ENCODE data around the gene FCN2.

FCN2 gene

DNA sequence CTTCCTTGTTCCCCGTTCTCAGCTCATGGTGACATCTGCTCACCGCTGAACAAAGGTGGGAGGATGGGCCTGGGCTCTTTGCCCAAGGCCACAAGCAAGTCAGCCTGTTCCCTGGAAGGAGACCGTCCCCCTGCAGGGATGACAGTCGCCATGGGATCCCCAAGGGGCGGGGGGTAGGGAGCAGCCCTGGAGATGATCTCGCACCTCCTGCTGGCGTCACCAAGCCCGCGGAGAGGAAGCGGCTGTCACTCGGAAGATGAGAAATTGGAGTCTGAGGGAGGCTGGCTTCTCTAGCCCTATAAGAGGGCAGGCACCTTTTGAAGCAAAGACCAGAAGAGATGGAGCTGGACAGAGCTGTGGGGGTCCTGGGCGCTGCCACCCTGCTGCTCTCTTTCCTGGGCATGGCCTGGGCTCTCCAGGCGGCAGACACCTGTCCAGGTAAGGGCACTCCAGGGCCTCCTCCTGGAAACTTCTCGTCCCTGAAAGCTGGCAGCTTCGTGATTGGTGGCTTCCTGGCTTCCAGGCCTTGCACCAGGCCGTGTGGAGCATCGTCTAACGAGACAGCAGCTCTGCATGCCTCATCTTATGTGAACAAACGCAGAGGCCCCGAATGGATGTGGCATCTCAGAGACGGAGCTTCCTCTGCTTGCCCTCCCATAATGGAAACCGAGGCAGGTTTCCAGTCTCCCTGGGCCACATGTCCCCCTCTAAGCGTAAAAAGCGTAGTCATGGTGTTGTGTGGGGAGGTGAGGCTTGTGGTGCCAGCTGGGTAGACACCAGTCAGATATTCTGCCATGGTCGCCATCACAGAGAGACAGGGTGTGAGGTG lies at the start of gene FCN2:
Gene FCN2, plus strand, starts transcription at position 327 of the 829 bp plus-strand sequence. Its CDS starts 12 bp downstream, at position 339.
- Histone ChIP-seq H3K27me3 (ENCODE audit: control insufficient read depth in 1 of 2, insufficient read depth in 2 of 2, low read length in 2 of 2) (peaks cover 0 to 4% of the 10 kb centered on the region in 2 donors), H3K9ac (ENCODE audit: low read length) (no peak within 1 kb of the TSS), H3K36me3 (ENCODE audit: insufficient read depth, low read length) (no peaks in the 10 kb centered on the region), H3K4me1 (ENCODE audit: insufficient read depth, low read length) (no peaks in the 10 kb centered on the region), H3K9me3 (ENCODE audit: low read length) (no peaks in the 10 kb centered on the region), H3K27ac (ENCODE audit: low read depth, low read length) (no peak within 1 kb of the TSS), H3K4me3 (ENCODE audit: low read depth in 1 of 2, low read length in 2 of 2) (no peak within 1 kb of the TSS)

DNA sequence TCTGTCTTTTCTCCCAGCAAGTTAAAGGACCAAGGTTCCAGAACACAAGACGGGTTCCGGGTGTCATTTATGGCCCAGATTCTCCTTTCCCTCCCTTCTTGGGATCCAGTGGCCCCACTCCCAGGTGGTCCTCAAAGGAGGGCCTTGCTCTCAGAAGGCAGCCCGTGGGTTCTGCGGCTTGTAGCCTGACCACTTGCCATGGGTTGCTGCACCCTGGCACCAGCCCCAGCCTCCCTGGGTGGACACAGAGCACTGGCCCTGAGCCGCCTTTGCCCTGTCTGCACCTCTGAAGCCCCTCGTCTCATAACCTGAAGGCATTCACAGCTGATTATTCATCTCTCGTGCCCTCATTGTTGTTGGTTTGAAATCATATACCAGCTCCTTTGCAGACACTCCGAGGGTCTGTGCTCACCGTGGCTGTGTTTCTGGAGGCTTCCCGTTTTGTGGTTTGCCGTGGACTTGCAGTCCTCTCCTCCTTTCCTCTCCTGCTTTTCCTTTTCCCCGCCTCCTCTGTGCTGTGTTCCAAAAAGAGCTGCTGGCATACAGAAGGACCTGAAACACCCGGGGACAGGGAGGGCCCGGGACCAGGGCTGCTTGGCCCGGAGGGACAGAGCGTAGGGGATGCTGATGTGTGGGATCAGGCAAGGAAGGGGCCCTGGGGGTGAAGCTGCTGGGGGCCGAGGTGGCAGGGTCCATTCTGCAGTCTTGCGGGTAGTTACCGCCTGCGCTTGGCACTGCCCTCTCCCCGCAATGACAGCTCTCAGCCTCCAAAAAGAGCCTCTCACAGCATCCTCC lies 49.5 kb upstream of the FCN2 start:
- peaks cover 49% of the 10 kb centered on the region for H3K36me3 ChIP-seq (ENCODE audit: insufficient read depth, low read length)
- no peaks in the 10 kb centered on the region for H3K4me1 ChIP-seq (ENCODE audit: insufficient read depth, low read length)
- H3K9ac ChIP-seq (ENCODE audit: low read length): no peak overlapping the region
- H3K27ac ChIP-seq (ENCODE audit: low read depth, low read length): no peak overlapping the region
- no peaks in the 10 kb centered on the region for H3K9me3 ChIP-seq (ENCODE audit: low read length)
- H3K27me3 ChIP-seq (ENCODE audit: control insufficient read depth in 1 of 2, insufficient read depth in 2 of 2, low read length in 2 of 2): no peaks in the 10 kb centered on the region
- H3K4me3 ChIP-seq (ENCODE audit: low read depth in 1 of 2, low read length in 2 of 2): no peak overlapping the region

DNA sequence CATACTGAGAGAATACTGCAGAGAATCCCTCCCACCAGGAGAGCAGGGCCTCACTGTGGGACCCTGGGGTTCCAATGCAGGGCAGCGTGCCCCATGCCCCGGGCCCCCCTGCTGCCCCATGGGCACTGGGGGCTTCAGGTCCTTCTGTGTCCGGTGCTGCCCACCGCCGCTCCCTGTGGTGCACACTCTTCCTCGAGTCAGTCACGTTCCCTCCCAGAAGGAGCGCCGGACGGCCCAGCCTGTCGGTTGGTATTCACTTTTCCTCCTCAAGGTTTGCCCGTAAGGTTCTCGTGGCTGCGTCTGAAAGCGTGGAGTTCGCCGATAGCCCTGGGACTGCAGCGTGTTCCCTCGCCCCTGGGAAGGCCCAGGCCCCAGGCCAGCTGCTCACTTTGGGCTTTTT lies 48.1 kb upstream of the FCN2 start:
- Histone ChIP-seq H3K9ac (ENCODE audit: low read length) (no peak overlapping the region), H3K27ac (ENCODE audit: low read depth, low read length) (no peak overlapping the region), H3K36me3 (ENCODE audit: insufficient read depth, low read length) (peaks cover 57% of the 10 kb centered on the region), H3K9me3 (ENCODE audit: low read length) (no peaks in the 10 kb centered on the region), H3K27me3 (ENCODE audit: control insufficient read depth in 1 of 2, insufficient read depth in 2 of 2, low read length in 2 of 2) (no peaks in the 10 kb centered on the region), H3K4me1 (ENCODE audit: insufficient read depth, low read length) (no peaks in the 10 kb centered on the region), H3K4me3 (ENCODE audit: low read depth in 1 of 2, low read length in 2 of 2) (no peak overlapping the region)

DNA sequence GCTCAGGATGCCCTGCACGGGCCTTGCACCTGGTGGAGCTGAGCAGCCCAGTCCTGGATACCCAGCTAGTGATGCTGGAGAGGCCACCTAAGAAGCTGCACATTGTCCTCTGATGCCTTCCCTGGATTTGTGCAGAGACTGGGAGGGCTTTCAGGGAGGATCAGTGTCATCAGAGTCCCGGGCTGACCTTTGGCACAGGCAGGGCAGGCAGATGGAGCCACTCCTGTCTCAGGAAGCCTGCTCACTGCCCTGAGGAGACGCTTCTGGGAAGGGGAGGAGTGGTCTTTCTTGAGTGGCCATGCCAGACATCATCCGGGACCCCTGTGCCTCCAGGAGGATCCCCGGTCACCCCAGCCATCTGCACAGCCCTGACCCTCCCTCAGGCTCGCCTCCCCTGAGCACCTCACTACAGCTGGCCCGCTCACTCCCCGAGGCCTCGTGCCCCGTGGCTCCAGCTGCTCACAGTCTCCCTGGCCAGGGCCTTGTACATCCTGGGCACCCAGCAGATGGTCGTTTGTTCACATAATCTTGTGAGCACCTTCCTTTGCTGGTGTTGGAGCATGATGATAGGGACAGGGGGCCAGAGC lies 47.2 kb upstream of the FCN2 start:
- H3K4me1 ChIP-seq (ENCODE audit: insufficient read depth, low read length): no peaks in the 10 kb centered on the region
- H3K9ac ChIP-seq (ENCODE audit: low read length): no peak overlapping the region
- no peak overlapping the region for H3K4me3 ChIP-seq (ENCODE audit: low read depth in 1 of 2, low read length in 2 of 2)
- no peaks in the 10 kb centered on the region for H3K27me3 ChIP-seq (ENCODE audit: control insufficient read depth in 1 of 2, insufficient read depth in 2 of 2, low read length in 2 of 2)
- H3K27ac ChIP-seq (ENCODE audit: low read depth, low read length): no peak overlapping the region
- peaks cover 61% of the 10 kb centered on the region for H3K36me3 ChIP-seq (ENCODE audit: insufficient read depth, low read length)
- no peaks in the 10 kb centered on the region for H3K9me3 ChIP-seq (ENCODE audit: low read length)

DNA sequence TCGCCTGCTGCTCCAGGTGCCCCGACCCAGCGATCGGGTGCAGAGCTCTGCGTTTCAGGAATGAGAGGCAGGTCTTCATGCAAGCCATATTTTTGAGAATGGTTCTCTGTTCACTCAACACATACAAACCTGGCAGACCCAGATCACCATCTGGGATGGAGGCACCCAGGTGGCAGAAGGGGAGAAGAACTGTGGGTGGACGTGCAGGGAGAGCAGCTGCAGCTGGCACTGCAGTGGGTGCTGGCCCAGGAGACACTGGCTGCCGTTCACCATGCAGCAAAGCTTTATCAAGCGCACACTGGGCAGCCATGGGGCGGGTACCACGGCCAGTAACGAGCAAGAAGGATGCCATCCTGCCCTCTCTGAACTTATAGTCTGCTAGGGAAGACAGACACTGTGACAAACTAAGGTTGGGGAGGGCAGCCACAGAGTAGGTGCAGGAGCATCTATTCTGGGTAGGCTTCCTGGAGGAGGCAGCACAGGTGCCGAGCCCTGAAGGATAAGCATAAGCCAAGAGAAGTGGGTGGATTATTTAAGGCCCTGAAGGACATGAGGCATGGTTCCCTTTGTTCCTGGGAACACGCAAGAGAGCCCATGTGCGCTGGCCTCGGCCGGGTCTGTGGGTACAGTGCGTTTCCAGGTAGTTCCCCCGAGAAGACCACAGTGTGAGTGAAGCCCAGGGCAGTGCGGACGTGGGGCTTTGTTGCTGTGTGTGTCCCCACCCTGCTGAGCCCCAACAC lies 46.2 kb upstream of the FCN2 start:
- Histone ChIP-seq H3K4me1 (ENCODE audit: insufficient read depth, low read length) (no peaks in the 10 kb centered on the region), H3K4me3 (ENCODE audit: low read depth in 1 of 2, low read length in 2 of 2) (no peak overlapping the region), H3K36me3 (ENCODE audit: insufficient read depth, low read length) (peaks cover 54% of the 10 kb centered on the region), H3K9me3 (ENCODE audit: low read length) (no peaks in the 10 kb centered on the region), H3K27me3 (ENCODE audit: control insufficient read depth in 1 of 2, insufficient read depth in 2 of 2, low read length in 2 of 2) (no peaks in the 10 kb centered on the region), H3K9ac (ENCODE audit: low read length) (no peak overlapping the region), H3K27ac (ENCODE audit: low read depth, low read length) (no peak overlapping the region)

DNA sequence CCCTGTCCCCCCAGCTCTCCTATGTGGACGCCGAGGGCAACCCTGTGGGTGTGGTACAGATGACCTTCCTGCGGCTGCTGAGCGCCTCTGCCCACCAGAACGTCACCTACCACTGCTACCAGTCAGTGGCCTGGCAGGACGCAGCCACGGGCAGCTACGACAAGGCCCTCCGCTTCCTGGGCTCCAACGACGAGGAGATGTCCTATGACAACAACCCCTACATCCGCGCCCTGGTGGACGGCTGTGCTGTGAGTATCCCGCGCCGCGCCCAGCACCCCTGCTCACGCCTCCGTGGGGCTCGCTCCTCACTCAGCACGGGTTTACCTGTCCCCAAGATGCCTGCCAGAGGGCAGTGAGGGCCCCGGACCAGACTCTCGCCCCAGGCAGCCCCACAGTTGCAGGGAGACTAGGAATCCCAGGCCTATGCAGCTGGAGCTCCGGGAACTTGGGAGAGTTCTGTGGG lies 45.6 kb upstream of the FCN2 start:
- no peak overlapping the region for H3K4me3 ChIP-seq (ENCODE audit: low read depth in 1 of 2, low read length in 2 of 2)
- H3K4me1 ChIP-seq (ENCODE audit: insufficient read depth, low read length): no peaks in the 10 kb centered on the region
- H3K9me3 ChIP-seq (ENCODE audit: low read length): no peaks in the 10 kb centered on the region
- H3K9ac ChIP-seq (ENCODE audit: low read length): no peak overlapping the region
- peaks cover 52% of the 10 kb centered on the region for H3K36me3 ChIP-seq (ENCODE audit: insufficient read depth, low read length)
- H3K27ac ChIP-seq (ENCODE audit: low read depth, low read length): no peak overlapping the region
- H3K27me3 ChIP-seq (ENCODE audit: control insufficient read depth in 1 of 2, insufficient read depth in 2 of 2, low read length in 2 of 2): no peaks in the 10 kb centered on the region

DNA sequence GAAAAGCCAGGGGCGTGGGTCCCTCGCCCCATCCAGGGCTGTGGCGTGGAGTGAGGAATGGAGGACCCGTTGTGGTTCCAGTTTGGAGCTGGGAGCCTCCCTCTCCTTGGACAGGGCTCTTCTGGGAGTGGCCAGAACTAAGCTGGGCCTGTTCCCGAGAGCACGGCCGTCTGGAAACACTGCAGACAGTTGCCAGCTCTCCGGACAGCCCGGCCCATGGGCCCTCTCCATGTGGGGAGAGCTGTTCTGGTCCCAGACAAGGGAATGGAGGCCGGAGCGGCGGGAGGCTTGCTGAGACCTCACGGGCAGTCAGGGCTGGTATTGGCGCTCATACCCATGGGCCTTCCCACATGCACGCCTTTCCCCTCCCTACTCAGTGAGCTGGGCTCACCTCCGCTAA lies 45.2 kb upstream of the FCN2 start:
- Histone ChIP-seq H3K9me3 (ENCODE audit: low read length) (no peaks in the 10 kb centered on the region), H3K4me1 (ENCODE audit: insufficient read depth, low read length) (no peaks in the 10 kb centered on the region), H3K9ac (ENCODE audit: low read length) (no peak overlapping the region), H3K27me3 (ENCODE audit: control insufficient read depth in 1 of 2, insufficient read depth in 2 of 2, low read length in 2 of 2) (no peaks in the 10 kb centered on the region), H3K27ac (ENCODE audit: low read depth, low read length) (no peak overlapping the region), H3K4me3 (ENCODE audit: low read depth in 1 of 2, low read length in 2 of 2) (no peak overlapping the region), H3K36me3 (ENCODE audit: insufficient read depth, low read length) (peaks cover 47% of the 10 kb centered on the region)

DNA sequence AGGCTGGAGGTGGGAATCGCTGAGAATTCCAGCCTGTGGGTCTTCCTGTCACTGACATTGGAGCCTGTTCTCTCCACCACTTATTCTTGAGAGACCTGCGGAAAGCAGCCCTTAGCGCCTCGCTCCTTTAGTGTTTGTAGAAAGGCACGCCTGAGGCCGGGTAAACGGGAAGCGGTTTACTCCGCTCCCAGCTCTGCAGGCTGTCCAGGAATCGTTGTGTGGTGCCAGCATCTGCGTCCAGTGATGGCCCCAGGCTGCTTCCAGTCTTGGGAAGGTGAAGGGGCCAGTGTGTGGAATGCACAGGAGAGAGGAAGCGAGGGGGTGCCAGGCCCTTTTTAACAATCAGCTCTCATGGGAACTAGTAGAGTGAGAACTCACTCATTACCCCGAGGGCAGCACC lies 44.6 kb upstream of the FCN2 start:
- H3K9me3 ChIP-seq (ENCODE audit: low read length): no peaks in the 10 kb centered on the region
- no peaks in the 10 kb centered on the region for H3K4me1 ChIP-seq (ENCODE audit: insufficient read depth, low read length)
- peaks cover 42% of the 10 kb centered on the region for H3K36me3 ChIP-seq (ENCODE audit: insufficient read depth, low read length)
- H3K9ac ChIP-seq (ENCODE audit: low read length): no peak overlapping the region
- H3K4me3 ChIP-seq (ENCODE audit: low read depth in 1 of 2, low read length in 2 of 2): no peak overlapping the region
- no peak overlapping the region for H3K27ac ChIP-seq (ENCODE audit: low read depth, low read length)
- H3K27me3 ChIP-seq (ENCODE audit: control insufficient read depth in 1 of 2, insufficient read depth in 2 of 2, low read length in 2 of 2): no peaks in the 10 kb centered on the region

DNA sequence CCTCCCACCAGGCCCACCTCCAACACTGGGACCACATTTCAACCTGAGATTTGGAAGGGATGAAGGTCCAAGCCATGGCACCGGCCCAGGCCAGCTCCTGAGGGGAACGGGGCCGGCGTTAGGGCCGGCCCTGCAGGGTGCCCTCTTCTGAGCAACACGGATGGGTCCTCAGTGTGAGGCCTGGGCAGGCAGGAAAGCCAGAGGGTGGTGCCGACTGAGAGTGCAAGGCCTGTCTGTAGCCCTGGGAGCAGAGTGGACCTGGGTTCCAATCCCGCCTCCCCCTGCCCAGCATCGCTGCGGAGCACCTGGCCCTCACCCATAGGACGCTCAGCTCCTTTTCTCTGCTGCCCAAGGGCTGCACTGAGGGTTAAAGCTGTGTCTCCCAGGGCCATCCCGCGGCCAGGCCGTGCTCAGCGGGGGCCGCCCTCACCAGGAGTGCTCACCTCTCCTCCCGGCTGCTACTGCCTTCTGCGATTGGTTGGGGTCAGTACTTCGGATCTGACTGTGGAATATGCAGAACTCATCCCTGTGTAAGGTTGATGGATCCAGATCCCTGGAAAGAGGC lies 44.1 kb upstream of the FCN2 start:
- H3K27me3 ChIP-seq (ENCODE audit: control insufficient read depth in 1 of 2, insufficient read depth in 2 of 2, low read length in 2 of 2): no peaks in the 10 kb centered on the region
- H3K9ac ChIP-seq (ENCODE audit: low read length): no peak overlapping the region
- peaks cover 37% of the 10 kb centered on the region for H3K36me3 ChIP-seq (ENCODE audit: insufficient read depth, low read length)
- H3K4me1 ChIP-seq (ENCODE audit: insufficient read depth, low read length): no peaks in the 10 kb centered on the region
- H3K4me3 ChIP-seq (ENCODE audit: low read depth in 1 of 2, low read length in 2 of 2): no peak overlapping the region
- no peaks in the 10 kb centered on the region for H3K9me3 ChIP-seq (ENCODE audit: low read length)
- H3K27ac ChIP-seq (ENCODE audit: low read depth, low read length): no peak overlapping the region

DNA sequence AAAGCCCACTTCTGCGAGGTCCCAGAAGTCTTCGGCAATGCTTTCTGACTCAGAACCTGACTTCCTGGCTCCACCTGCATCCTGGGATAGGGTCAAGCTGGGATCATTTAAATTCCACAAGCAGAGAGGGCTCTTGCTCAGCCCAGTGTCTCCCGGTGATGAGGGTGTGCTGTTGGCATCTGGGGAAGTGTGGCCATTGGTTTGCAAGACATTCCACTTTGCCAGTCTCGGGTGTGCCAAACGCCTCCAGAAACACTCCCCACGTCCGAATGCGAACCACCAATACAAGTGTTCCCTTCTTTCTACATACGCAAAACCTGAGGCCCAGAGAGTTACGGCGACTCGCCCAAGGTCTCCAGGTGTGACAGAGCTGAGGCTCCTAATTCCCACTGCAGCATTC lies 43.1 kb upstream of the FCN2 start:
- Histone ChIP-seq H3K4me3 (ENCODE audit: low read depth in 1 of 2, low read length in 2 of 2) (no peak overlapping the region), H3K4me1 (ENCODE audit: insufficient read depth, low read length) (no peaks in the 10 kb centered on the region), H3K27me3 (ENCODE audit: control insufficient read depth in 1 of 2, insufficient read depth in 2 of 2, low read length in 2 of 2) (no peaks in the 10 kb centered on the region), H3K36me3 (ENCODE audit: insufficient read depth, low read length) (peaks cover 41% of the 10 kb centered on the region), H3K9ac (ENCODE audit: low read length) (no peak overlapping the region), H3K27ac (ENCODE audit: low read depth, low read length) (no peak overlapping the region), H3K9me3 (ENCODE audit: low read length) (no peaks in the 10 kb centered on the region)

All from muscle layer of colon (tissue), 2 donors.